Measurements from ENCODE around the gene ZNF48. TPM values are rescaled to one million over a fixed set of nuclear protein-coding genes. Genes with fewer than 3 reads are reported as not detected.

ZNF48 gene
- total RNA-seq, 2 experiments from 2014 or later, result 14.2 to 14.5 TPM

Other genes with a start within 250 kb of the ZNF48 start
- 1,000 to 10,000 TPM; 1,737 to 1,754 TPM for gene CORO1A, start 211.8 kb upstream of the ZNF48 start, total RNA-seq
- gene BOLA2B, start 201.8 kb upstream of the ZNF48 start, total RNA-seq, result 100 to 1,000 TPM; 145 to 146 TPM
- 100 to 1,000 TPM; 102 to 149 TPM for gene SLX1A, start 201.5 kb upstream of the ZNF48 start, total RNA-seq
- gene SULT1A3, start 196.2 kb upstream of the ZNF48 start, total RNA-seq, result 10 to 100 TPM; 23.3 to 28.4 TPM
- gene NPIPB13, start 146.9 kb upstream of the ZNF48 start, total RNA-seq, result 1 to 10 TPM; 5.1 to 9.8 TPM
- gene CD2BP2, start 40.1 kb upstream of the ZNF48 start, total RNA-seq, result 10 to 100 TPM; 75.6 to 75.9 TPM
- 10 to 100 TPM; 69.2 TPM for gene TBC1D10B, start 24.9 kb upstream of the ZNF48 start, total RNA-seq
- 1 to 10 TPM in 1 of 2 experiments, not detected in 1; 1.2 TPM for gene MYL11, start 20.6 kb upstream of the ZNF48 start, total RNA-seq
- gene SEPTIN1, start 12.9 kb upstream of the ZNF48 start, total RNA-seq, result 100 to 1,000 TPM; 343 to 354 TPM
- 1 to 10 TPM; 4.2 to 4.5 TPM for gene ZNF771, start 12.2 kb downstream of the ZNF48 start, total RNA-seq
- 10 to 100 TPM; 51.3 to 51.4 TPM for gene DCTPP1, start 34.6 kb downstream of the ZNF48 start, total RNA-seq
- 10 to 100 TPM; 56.3 to 57.8 TPM for gene SEPHS2, start 50.5 kb downstream of the ZNF48 start, total RNA-seq
- gene ITGAL, start 77.3 kb downstream of the ZNF48 start, total RNA-seq, result 100 to 1,000 TPM; 583 to 586 TPM
- gene ZNF768, start 131.1 kb downstream of the ZNF48 start, total RNA-seq, result 1 to 10 TPM; 5.9 to 6.0 TPM
- gene ZNF747, start 139.4 kb downstream of the ZNF48 start, total RNA-seq, result 10 to 100 TPM; 10.6 to 10.7 TPM
- 10 to 100 TPM; 16.0 to 16.8 TPM for gene ZNF764, start 163.0 kb downstream of the ZNF48 start, total RNA-seq
- 10 to 100 TPM; 19.2 to 22.8 TPM for gene ZNF688, start 176.3 kb downstream of the ZNF48 start, total RNA-seq
- gene ZNF785, start 190.3 kb downstream of the ZNF48 start, total RNA-seq, result 10 to 100 TPM; 12.9 to 13.3 TPM
- 10 to 100 TPM in 1 of 2 experiments, 1 to 10 TPM in 1; 9.9 to 11.7 TPM for gene ZNF689, start 215.0 kb downstream of the ZNF48 start, total RNA-seq